Kidney (tissue), 14 donors: ENCODE results near the gene RYR2. TPM values are rescaled to one million over a fixed set of nuclear protein-coding genes. Genes with fewer than 3 reads are reported as not detected.

ENCODE experiments used
- DNase-seq, 5 donors: peaks; one replicate each; pipeline ENCODE4 v3.0.0-alpha.2; 2013 to 2020
- FAIRE-seq: peaks from 2 replicates; lab custom pipeline; 2012; peaks lifted over from hg19 to GRCh38; lab: Jason Lieb, UNC
- H3K27ac ChIP-seq, 2 donors: one replicate each; pipeline ENCODE4 v1.7.0; 2013; ENCODE audit warnings: low read depth in 2 of 2, low read length in 2 of 2, inconsistent platforms in 1 of 2
- H3K27me3 ChIP-seq: one replicate; pipeline ENCODE4 v1.7.1; 2013; ENCODE audit warnings: low read length, inconsistent platforms; ENCODE audit not compliant: control insufficient read depth, insufficient read depth
- H3K36me3 ChIP-seq, 3 donors: one replicate each; pipeline versions ENCODE4 v1.7.0 to v1.7.1; 2013; ENCODE audit warnings: low read length in 3 of 3, control low read depth in 1 of 3, inconsistent platforms in 1 of 3; ENCODE audit not compliant: insufficient read depth in 3 of 3, control insufficient read depth in 2 of 3
- H3K4me1 ChIP-seq, 3 donors: one replicate each; pipeline versions ENCODE4 v1.7.0 to v1.7.1; 2013; ENCODE audit warnings: low read length in 3 of 3, inconsistent platforms in 1 of 3, low read depth in 1 of 3; ENCODE audit not compliant: control insufficient read depth in 2 of 3, insufficient read depth in 2 of 3
- H3K4me3 ChIP-seq, 3 donors: one replicate each; pipeline versions ENCODE4 v1.7.0 to v1.8.1; 2013; ENCODE audit warnings: low read length in 3 of 3, control low read depth in 1 of 3, inconsistent platforms in 1 of 3
- H3K9ac ChIP-seq, 3 donors: one replicate each; pipeline versions ENCODE4 v1.7.0 to v1.7.1; 2013; ENCODE audit warnings: low read length in 3 of 3, control low read depth in 1 of 3, inconsistent platforms in 1 of 3
- H3K9me3 ChIP-seq, 3 donors: one replicate each; pipeline versions ENCODE4 v1.7.0 to v1.7.1; 2013; ENCODE audit warnings: low read length in 3 of 3, control low read depth in 1 of 3, inconsistent platforms in 1 of 3; ENCODE audit not compliant: control insufficient read depth in 2 of 3, insufficient read depth in 1 of 3
- intact Hi-C: fragments of 100-400 bp; cut with DNase I; formaldehyde crosslinking; loops from one replicate; pipeline ENCODE4 v1.11.1; 2022
- polyA plus RNA-seq: library from polyadenylated mRNA; stranded (reverse); fragments of 350-450 nt; fragmentation: Illumina TruSeq; extraction: RNeasy Lipid Tissue Mini Kit (QIAGEN cat#74804); gene quantifications from one replicate; pipeline ENCODE4 v1.2.3, GENCODE V29; 2014; ENCODE audit warnings: low read depth, low replicate concordance; ENCODE audit not compliant: insufficient read depth
- total RNA-seq: library from RNA; stranded (reverse); fragmentation: NEBNext Ultra II Directional; extraction: Animal tissue kit (Norgen Biotek cat#: 25700); gene quantifications from one replicate; pipeline ENCODE4 v1.2.1, GENCODE V29; 2021
- TF ChIP-seq, protein P1 (sequence below): IDR thresholded peaks from 3 replicates; pipeline ENCODE4 v1.5.1; 2012; ENCODE audit warnings: mild to moderate bottlenecking, moderate library complexity, borderline replicate concordance; ENCODE audit not compliant: insufficient read depth; ENCODE audit errors: extremely low read depth
- donor health status: control.
- donor health status: control.
- donor health status: control.
- donor health status: control.
- donor health status: control.
- donor health status: DM: yes; HTN: yes; CAD: no.
- donor health status: Normal renal cell carcinoma (clear cell type).

RYR2 gene
- total and polyA plus RNA-seq, 2 donors from 2014 or later: 0.28 to 0.60 TPM

DNA sequence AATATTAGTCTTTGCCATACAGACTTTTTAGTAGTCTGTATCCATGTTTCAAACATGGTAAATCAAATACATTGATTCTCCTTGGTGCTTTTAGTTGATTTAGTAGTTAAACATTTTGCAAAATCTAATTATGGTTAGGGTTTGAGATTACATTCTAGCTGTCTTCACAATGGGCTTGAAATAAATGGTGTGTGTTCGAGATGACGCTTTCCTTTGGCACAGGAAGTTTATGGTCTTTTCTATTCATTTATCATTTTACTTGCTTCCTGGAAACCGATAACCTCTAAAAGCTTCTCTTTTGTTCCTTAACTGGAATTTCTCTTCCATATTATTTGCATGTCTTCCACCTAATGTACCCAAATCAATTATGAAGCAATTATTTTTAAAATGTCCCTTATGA is 810.4 kb downstream of the RYR2 start:
- DNase-seq (no peak), FAIRE-seq (no peak)
- TF ChIP-seq, protein P1, sequence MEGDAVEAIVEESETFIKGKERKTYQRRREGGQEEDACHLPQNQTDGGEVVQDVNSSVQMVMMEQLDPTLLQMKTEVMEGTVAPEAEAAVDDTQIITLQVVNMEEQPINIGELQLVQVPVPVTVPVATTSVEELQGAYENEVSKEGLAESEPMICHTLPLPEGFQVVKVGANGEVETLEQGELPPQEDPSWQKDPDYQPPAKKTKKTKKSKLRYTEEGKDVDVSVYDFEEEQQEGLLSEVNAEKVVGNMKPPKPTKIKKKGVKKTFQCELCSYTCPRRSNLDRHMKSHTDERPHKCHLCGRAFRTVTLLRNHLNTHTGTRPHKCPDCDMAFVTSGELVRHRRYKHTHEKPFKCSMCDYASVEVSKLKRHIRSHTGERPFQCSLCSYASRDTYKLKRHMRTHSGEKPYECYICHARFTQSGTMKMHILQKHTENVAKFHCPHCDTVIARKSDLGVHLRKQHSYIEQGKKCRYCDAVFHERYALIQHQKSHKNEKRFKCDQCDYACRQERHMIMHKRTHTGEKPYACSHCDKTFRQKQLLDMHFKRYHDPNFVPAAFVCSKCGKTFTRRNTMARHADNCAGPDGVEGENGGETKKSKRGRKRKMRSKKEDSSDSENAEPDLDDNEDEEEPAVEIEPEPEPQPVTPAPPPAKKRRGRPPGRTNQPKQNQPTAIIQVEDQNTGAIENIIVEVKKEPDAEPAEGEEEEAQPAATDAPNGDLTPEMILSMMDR: no peak
- H3K9ac ChIP-seq: no peak overlapping the region
- H3K27me3 ChIP-seq: no peaks in the 10 kb centered on the region
- no peak overlapping the region for H3K4me3 ChIP-seq
- no peaks in the 10 kb centered on the region for H3K36me3 ChIP-seq
- H3K9me3 ChIP-seq: no peaks in the 10 kb centered on the region
- intact Hi-C loops: no loop called here
- no peaks in the 10 kb centered on the region for H3K4me1 ChIP-seq
- H3K27ac ChIP-seq: no peak overlapping the region

DNA sequence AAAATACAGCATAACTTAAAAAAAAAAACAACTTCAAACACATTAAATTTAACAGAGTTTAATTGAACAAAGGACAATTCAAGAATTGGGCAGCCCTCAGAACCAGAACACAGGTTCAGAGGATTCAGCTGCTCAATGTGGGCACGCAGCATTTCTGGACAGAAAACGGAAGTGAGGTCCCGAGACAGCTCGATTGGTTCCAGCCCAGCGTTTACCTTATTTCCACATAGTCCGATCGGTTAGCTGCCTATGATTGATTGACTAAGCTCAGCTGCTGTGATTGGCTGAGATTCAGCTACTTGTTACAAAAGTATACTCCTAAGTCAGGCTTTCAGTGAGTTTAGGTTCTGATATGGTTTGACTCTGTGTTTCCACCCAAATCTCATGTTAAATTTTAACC is 815.5 kb downstream of the RYR2 start:
- Histone ChIP-seq H3K9me3 (no peaks in the 10 kb centered on the region), H3K27ac (no peak overlapping the region), H3K27me3 (no peaks in the 10 kb centered on the region), H3K9ac (no peak overlapping the region), H3K4me3 (no peak overlapping the region), H3K36me3 (no peaks in the 10 kb centered on the region), H3K4me1 (no peaks in the 10 kb centered on the region)
- FAIRE-seq (no peak), DNase-seq (no peak)
- TF ChIP-seq, protein P1: no peak
- intact Hi-C loops: no loop called here

DNA sequence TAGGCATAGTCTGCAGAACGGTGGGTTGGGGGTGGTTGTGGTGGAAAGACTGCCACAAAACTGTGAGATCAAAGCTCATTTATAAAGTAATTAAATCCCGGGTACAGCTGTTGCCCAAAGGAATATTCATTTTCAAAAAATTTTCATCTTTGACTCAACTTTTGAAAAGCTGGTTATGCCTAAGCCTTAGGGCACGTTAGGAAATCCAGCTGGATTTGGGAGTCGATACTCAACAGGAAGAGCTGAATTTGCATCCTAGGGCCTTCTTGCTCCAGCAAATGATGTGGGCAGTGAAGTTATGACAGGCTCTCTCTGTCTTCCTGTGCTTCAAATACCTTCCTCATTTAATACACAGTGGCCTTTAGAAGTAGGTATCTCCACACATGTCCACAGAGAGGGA is 817.0 kb downstream of the RYR2 start:
- intact Hi-C loops: no loop called here
- no peak for DNase-seq
- no peaks in the 10 kb centered on the region for H3K4me1 ChIP-seq
- no peak overlapping the region for H3K4me3 ChIP-seq
- no peak overlapping the region for H3K27ac ChIP-seq
- H3K36me3 ChIP-seq: no peaks in the 10 kb centered on the region
- FAIRE-seq: no peak
- H3K27me3 ChIP-seq: no peaks in the 10 kb centered on the region
- TF ChIP-seq, protein P1: no peak
- H3K9me3 ChIP-seq: no peaks in the 10 kb centered on the region
- H3K9ac ChIP-seq: no peak overlapping the region

DNA sequence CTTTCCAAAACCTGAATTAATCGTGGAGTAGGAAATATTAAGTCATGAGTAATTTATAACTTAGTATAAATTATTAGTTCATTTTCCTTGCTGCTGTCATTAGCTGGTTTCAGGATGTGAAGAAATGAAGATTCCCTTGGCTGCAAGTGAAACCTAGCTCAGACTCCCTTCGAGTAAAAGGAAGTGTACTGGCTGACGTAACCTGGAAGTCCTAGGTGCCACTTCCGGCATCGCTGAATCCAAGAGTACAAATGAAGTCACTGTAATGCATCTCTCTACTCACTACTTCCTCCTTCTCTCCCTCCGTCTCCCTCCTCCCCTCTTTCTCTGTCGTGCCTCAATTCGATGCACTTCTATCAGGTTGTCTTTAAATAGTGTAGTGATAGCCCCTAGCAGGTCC is 820.0 kb downstream of the RYR2 start:
- TF ChIP-seq, protein P1: no peak
- Histone ChIP-seq H3K27ac (no peak overlapping the region), H3K9me3 (no peaks in the 10 kb centered on the region), H3K36me3 (no peaks in the 10 kb centered on the region), H3K4me3 (no peak overlapping the region), H3K4me1 (no peaks in the 10 kb centered on the region), H3K9ac (no peak overlapping the region), H3K27me3 (no peaks in the 10 kb centered on the region)
- FAIRE-seq (no peak), DNase-seq (no peak)
- intact Hi-C loops: no loop called here
